ENCODE measurements around the gene MIDN.
A peak's percentile ranks its signal among the peaks of the same experiment; 100 is the strongest.

MIDN gene

GRCh38 chr19:1283207-1283916 is 35.0 kb downstream of the MIDN start:
- no peak for DNase-seq

DNA sequence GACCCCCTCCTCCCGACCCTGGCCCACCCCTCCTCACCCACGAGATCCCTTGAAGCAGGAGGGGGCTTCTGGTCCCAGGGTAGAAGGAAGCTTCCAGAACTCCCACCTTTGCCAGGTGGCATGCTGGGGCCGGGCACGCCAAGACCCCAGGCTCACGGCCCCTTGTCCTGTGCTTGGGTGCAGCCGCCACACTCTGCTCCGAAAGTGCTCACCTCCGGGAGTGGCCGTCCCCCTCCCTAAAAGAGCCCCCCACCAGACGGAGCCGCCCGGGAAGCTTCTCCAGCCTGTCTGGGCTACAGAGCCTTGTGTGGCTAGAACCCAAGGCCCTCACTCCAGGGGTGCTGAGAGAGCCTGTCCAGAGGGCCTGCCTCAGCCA is 35.5 kb downstream of the MIDN start:
- DNase-seq: no peak

DNA sequence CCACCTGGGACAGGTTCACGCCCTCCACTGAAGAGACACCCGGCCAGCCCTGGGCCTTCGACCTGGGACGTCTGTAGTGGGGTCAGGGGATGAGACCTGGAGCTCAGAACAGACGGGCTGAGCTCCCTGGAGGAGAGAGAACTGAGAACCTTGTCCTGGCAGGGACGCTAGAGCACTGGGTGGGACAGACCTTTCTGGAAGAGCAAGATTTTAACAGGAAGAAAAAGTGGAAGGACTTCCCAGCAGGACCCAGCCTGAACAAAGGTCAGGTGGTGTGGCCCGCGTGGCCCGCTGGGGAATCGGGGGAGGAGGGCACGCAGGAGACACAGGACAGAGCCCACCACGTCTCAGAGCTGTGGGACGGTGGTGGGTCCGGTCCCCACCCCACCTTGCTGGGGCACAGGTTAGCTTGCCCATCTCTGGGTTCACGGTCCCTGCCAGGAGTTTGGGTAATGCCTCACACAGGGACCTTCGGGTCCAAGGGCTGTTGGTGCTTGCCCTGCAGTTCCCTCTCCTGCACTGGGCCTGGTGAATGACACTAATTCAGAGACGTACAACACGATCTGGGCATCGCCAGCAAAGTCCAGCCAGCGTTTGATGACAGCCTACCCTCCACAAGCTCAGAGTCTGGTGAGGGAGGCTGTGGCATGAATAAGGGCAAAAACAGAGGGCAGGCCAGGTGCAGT is 36.1 kb downstream of the MIDN start:
- DNase-seq: no peak

DNA sequence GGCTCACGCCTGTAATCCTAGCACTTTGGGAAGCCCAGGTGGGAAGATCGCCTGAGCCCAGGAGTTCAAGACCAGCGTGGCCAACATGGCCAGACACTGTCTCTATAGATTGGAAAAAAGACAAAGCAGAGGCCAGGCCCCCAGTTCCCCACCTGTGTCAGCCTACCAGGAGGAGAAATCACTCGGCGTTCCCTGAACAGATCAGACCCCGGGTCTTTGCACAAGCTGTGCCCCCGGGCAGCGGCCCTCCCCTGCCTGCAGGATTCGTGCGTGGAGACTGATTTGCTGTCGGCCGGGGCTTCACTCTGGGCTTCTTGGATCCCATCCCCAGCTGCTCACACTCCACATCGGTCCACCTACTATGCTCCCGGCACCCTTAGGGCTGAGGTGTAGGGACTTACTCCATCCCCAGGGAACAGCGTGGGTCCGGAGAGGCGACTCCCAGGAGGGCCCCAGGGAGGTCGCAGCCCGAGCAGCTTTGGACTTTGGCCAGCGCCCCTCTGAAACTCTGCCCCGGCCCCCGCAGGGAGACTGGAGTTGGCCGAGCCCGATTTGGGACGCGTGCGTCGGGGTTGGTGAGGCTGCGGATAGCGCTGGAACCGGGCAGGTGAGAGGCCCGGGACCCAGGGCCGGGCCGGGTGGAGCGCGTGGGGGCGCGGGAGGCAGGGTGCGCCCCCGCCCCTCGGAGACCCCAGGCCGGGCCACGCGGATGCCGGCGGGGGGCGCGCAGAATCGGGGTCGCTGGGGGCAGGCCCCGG is 36.8 kb downstream of the MIDN start:
- DNase-seq: no peak

DNA sequence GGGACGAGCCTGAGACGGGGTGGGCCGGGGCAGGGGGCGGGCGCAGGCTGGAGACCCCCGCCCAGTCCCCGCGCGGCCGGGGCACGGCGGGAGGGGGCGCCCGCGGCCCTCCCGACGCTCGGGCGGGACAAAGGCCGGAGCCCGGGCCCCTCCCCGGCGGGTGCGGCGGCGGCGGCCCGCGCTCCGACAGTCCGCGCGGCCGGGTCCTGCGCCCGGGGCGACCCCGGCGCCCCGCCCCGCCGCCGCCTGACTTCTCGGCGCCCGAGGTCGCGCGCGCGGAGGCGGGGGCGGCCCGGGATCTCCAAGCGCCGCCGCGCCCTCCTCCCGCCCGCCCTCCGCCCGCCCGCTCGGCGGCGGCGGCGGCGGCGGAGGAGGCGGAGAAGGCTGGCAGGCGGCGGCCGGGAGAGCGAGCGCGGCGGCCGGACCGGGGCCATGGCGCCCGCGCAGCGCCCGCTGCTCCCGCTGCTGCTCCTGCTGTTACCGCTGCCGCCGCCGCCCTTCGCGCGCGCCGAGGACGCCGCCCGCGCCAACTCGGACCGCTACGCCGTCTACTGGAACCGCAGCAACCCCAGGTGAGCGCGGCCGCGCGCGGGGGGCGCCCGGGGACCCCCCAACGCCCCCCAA is 37.5 kb downstream of the MIDN start, which contains the start of gene EFNA2:
Gene EFNA2, plus strand, starts transcription at position 137 of the 624 bp plus-strand sequence. Its CDS starts 296 bp downstream, at position 433.
- DNase-seq: peak in 2 of 3 donors; percentile 25 to 57

- no peak for DNase-seq
Measured at GRCh38 chr19:1286487-1287353, 38.3 kb downstream of the MIDN start.

- DNase-seq: no peak
Measured at GRCh38 chr19:1287354-1288225, 39.2 kb downstream of the MIDN start.

GRCh38 chr19:1288226-1288612 is 39.8 kb downstream of the MIDN start:
- DNase-seq: no peak

GRCh38 chr19:1288833-1289685 is 40.7 kb downstream of the MIDN start:
- DNase-seq: no peak

- no peak for DNase-seq
Measured at GRCh38 chr19:1289686-1290025, 41.3 kb downstream of the MIDN start.

GRCh38 chr19:1290196-1290702 is 41.9 kb downstream of the MIDN start:
- no peak for DNase-seq

GRCh38 chr19:1290703-1291651 is 42.6 kb downstream of the MIDN start:
- DNase-seq: peak in 1 of 3 donors; percentile 30

DNA sequence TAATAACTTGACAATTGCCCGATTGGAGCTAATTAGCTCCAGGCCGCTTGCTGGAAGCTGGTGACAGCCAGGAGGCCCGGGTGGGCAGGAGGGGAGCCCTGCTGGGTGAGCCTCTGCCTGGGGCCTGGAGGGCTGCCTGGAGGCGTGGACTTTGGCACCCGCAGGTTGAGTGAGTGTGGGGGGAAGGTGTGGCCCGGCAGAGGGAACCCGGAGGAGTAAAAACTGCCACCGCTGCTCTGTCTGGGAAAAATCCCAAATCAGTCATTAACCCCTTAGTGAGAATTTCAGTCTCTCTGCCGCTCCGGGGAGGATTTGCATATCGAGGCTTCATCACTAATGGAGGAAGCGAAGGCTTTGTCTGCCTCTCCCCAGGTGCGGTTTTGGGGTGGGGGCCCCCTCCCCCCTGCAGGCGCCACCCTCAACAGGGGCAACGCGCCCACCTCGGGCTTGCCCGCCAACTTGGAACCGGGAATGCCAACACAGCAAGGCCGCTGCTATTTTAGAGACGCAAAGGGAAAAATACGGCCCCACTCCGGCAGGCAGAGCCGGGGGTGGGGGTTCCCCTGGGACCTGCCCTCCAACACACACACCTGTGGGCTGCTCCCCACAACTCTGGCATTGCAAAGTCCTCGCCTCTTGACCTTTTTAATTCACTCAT is 43.5 kb downstream of the MIDN start:
- DNase-seq: no peak

- no peak for DNase-seq
Measured at GRCh38 chr19:1292419-1293151, 44.2 kb downstream of the MIDN start.

DNA sequence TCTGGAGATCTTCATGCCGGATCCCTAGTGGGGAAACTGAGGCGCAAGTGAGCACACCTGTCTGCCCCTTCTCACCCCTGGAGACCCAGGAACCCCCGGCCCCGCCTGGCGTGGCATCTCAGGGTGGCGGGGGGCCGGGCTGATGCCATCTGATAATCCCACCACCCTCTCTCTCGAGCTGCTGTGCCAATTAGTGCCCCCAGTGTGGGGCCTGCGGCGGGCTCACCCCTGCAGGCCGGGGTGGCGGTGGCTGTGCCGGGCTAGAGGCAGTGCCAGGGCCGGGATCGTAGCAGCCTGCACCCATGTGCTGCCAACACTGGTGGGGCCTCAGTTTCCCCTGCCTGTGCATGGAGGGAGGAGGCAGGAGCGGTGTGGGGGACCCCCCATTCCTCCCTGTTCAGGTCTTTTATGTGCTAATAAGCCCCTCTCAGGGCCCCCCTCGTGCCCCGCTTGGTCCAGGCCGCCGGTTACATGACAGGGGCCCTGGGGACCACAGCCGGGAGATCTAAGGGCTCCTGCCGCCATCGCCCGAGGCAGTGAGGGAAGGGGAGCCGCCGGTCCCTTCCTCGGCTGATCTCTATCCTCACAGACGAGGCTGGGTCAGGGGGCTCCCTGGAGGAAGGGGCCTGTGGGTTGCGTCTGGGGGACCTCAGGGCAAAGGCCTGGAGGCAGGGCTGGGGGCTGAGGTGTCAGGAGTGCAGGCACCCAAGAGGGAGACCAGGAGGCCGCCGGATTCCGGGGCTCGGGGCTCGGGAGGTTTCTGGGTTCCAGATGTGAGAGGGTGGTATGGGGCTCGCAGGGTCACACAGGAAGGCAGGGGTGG is 45.6 kb downstream of the MIDN start:
- no peak for DNase-seq

DNA sequence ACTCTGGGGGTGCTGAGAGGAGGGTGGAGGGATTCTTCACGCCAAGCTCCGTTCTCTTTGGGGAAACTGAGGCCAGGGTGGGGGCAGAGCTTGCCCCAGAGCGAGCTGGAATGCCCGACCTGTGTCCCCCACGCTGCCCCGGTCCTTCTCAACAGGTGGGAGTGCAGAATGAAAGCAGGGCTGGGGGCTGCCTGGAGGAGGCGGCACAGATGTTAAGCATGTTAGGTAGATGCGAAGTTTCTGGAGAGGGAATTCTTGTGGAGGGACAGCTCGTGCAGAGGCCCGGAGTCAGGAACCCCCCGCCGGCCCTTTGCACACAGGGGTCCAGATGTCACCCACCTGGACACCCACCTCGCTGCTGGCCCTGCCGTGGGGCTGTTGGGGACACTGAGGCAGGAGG is 46.3 kb downstream of the MIDN start:
- DNase-seq: no peak

All from suppressor macrophage treated with lipopolysaccharide for 1 hour (primary cell).